Subcutaneous adipose tissue (tissue), 4 donors: ENCODE data around the gene PEX5L. TPM values are rescaled to one million over a fixed set of nuclear protein-coding genes. Genes with fewer than 3 reads are reported as not detected.

Source experiments
- total RNA-seq, 4 donors: library from RNA; depleted of rRNA; stranded (reverse); fragments of >200 nt; gene quantifications; one replicate each; pipeline ENCODE4 v1.1.0, GENCODE V29; 2016
- TF ChIP-seq, protein P1 (sequence below): fragments of 450-650 bp; IDR thresholded peaks from one replicate; pipeline ENCODE4 v1.5.1; 2016; ENCODE audit warnings: low read depth, mild to moderate bottlenecking, control low read depth, antibody characterized with exemption, moderate library complexity

The PEX5L gene
- total RNA-seq, 4 donors from 2014 or later, result under 0.01 to 0.34 TPM; not detected in 2

DNA sequence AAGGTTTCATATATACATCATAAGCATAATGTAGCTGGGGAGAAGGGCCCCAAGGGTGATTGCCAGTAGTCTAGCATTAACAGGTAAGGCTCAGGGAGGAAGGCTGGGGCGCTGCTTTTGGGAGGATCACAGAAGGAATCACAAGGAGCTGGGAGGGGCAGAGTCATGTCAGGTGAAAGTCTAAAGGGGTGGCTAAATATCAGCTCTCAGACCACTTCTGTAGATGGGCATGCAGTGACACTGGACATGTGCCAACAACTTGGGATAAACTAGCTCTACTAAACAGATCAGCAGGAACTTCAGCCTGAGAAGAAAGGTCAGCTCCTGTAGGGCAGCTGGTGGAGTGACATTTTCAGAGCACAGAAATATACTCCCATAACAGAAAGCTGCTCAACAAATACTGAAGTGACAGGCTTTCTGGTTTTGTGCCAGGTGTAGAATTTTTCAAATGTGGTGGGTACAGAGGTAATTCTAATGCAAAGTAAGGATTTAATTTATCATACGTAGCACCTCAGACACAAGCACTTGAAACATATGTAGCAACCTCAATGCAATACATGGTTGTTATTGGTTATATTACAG, 79.4 kb downstream of the PEX5L start:
- TF ChIP-seq, protein P1, sequence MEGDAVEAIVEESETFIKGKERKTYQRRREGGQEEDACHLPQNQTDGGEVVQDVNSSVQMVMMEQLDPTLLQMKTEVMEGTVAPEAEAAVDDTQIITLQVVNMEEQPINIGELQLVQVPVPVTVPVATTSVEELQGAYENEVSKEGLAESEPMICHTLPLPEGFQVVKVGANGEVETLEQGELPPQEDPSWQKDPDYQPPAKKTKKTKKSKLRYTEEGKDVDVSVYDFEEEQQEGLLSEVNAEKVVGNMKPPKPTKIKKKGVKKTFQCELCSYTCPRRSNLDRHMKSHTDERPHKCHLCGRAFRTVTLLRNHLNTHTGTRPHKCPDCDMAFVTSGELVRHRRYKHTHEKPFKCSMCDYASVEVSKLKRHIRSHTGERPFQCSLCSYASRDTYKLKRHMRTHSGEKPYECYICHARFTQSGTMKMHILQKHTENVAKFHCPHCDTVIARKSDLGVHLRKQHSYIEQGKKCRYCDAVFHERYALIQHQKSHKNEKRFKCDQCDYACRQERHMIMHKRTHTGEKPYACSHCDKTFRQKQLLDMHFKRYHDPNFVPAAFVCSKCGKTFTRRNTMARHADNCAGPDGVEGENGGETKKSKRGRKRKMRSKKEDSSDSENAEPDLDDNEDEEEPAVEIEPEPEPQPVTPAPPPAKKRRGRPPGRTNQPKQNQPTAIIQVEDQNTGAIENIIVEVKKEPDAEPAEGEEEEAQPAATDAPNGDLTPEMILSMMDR, result no peak

DNA sequence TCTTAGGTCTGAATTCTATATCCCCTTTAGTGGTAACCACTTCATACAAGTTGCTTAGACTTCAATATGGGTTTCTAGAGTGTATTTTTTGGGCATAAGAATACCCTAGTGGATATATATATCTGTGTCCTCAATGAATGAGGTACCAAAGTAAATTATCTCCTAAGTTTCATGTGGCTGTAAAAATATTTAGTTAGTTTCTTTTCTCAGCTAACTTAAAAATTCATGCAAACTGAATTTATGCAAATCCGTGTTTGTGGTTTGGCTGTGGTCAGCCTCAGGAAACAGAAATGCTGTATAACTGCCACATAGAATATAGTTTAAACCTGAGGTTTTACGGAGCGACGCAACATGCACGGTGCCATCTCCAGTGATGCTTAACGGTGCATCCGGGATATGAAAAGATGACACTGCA, 80.3 kb downstream of the PEX5L start:
- TF ChIP-seq, protein P1, result no peak

DNA sequence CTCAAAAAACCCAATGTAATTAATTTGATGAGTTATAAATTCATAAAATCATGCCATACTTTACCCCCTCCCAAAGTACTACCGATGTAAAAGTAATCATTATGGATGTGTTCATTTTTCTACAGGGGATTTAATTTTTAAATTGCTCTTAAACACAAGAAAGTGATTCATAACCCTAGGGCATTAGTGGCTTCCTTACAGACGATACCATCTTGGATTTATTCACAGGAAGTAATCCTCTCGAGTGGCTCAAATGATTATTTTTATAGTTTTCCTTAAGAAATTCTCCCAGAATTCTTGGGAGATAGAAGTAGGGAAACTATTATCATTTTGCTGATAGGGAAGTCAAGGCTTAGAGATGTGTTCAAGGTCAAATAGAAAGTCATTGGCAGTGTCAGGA, 80.9 kb downstream of the PEX5L start:
- TF ChIP-seq, protein P1, result no peak

GRCh38 chr3:179955286-179955685, 81.5 kb downstream of the PEX5L start:
- TF ChIP-seq, protein P1, result no peak

- TF ChIP-seq, protein P1, result no peak
These were observed 82.5 kb downstream of the PEX5L start for GRCh38 chr3:179953993-179954870.

DNA sequence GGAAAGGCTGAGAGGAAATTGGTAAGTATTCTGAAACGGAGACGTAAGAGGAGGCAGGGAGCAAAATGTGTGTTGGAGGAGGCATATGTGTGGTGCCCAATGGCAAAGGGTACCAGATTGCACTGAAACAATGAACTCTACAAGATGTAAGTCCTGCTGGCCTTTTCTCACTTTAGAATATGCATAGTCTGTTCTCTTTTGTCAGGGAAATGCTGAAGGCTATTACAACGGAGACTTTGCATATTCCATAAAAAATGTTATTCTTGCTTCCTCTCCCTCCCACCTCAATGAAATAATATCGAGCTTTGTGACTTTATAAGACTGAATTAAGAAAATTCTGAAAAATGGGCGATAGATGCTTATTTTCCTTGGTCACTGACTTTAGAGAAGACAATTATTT, 85.9 kb downstream of the PEX5L start:
- TF ChIP-seq, protein P1, result no peak

DNA sequence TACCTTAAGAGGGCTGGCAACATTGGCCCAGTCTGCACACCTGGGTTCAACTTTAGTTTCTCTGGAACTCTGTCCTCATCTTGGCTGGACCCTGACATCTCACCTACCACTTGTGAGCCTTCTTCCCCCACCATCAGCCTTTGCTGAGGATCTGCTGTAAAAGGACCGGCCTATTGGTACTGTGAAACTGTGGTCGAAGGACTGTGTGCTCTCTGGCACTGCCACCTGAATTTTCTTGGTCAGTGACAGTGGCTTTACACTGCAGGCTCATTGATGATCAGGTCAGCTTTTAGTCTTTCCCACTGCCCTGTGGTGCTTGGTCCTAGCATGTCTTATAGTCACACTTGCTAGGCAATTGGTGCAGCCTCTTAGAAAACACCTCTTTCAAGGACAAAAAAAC, 86.9 kb downstream of the PEX5L start:
- TF ChIP-seq, protein P1, result no peak
